GM23248 (cell line): ENCODE results near the gene CD22. TPM values are rescaled to one million over a fixed set of nuclear protein-coding genes. Genes with fewer than 3 reads are reported as not detected.

Experiments used
- DNase-seq: peaks from one replicate; pipeline ENCODE4 v3.0.0-alpha.2; 2015
- H2AFZ ChIP-seq: fragments of 200-600 bp; sonication (generic); 2 replicates; pipeline ENCODE4 v1.6.1; 2016; ENCODE audit warnings: antibody characterized with exemption
- H3F3A ChIP-seq: fragments of 200-600 bp; sonication (generic); 2 replicates; pipeline ENCODE4 v1.6.1; 2016; ENCODE audit warnings: mild to moderate bottlenecking, antibody characterized with exemption, mixed run types; ENCODE audit not compliant: insufficient read depth
- H3K27ac ChIP-seq: fragments of 200-600 bp; sonication (generic); 2 replicates; pipeline ENCODE4 v1.5.1; 2016; ENCODE audit warnings: mild to moderate bottlenecking
- H3K27me3 ChIP-seq: fragments of 200-600 bp; sonication (generic); replicated peaks from 2 replicates; pipeline ENCODE4 v1.6.1; 2016; ENCODE audit warnings: mild to moderate bottlenecking; ENCODE audit not compliant: insufficient read depth
- H3K36me3 ChIP-seq: fragments of 200-600 bp; sonication (generic); 2 replicates; pipeline ENCODE4 v1.6.1; 2016; ENCODE audit warnings: low read depth, mild to moderate bottlenecking
- H3K4me1 ChIP-seq: fragments of 200-600 bp; sonication (generic); 2 replicates; pipeline ENCODE4 v1.6.1; 2016; ENCODE audit warnings: mild to moderate bottlenecking; ENCODE audit not compliant: insufficient read depth
- H3K4me2 ChIP-seq: fragments of 200-600 bp; sonication (generic); one replicate; pipeline ENCODE4 v1.6.1; 2016; ENCODE audit warnings: mild to moderate bottlenecking; ENCODE audit not compliant: unreplicated experiment
- H3K4me3 ChIP-seq: fragments of 200-600 bp; sonication (generic); 2 replicates; pipeline ENCODE4 v1.5.1; 2016; ENCODE audit warnings: mild to moderate bottlenecking
- H3K79me2 ChIP-seq: fragments of 200-600 bp; sonication (generic); 2 replicates; pipeline ENCODE4 v1.6.1; 2016; ENCODE audit warnings: mild to moderate bottlenecking; ENCODE audit not compliant: insufficient read depth
- H3K9ac ChIP-seq: fragments of 200-600 bp; sonication (generic); 2 replicates; pipeline ENCODE4 v1.6.1; 2016; ENCODE audit warnings: mild to moderate bottlenecking
- H3K9me2 ChIP-seq: fragments of 200-600 bp; sonication (generic); 2 replicates; pipeline ENCODE4 v1.6.1; 2016; ENCODE audit warnings: mixed run types, mild to moderate bottlenecking, moderate library complexity; ENCODE audit not compliant: insufficient read depth
- H3K9me3 ChIP-seq: fragments of 200-600 bp; sonication (generic); one replicate; pipeline ENCODE4 v1.6.1; 2017; ENCODE audit warnings: low read depth
- H4K20me1 ChIP-seq: fragments of 200-600 bp; sonication (generic); 2 replicates; pipeline ENCODE4 v1.6.0; 2016; ENCODE audit not compliant: insufficient read depth
- EZH2 ChIP-seq: fragments of 200-600 bp; sonication (generic); IDR thresholded peaks from 2 replicates; pipeline ENCODE4 v1.6.1; 2018; ENCODE audit warnings: antibody characterized with exemption, mild to moderate bottlenecking; ENCODE audit not compliant: insufficient read depth, poor library complexity, severe bottlenecking
- EZH2phosphoT487 ChIP-seq: fragments of 200-600 bp; sonication (generic); IDR thresholded peaks from 2 replicates; pipeline ENCODE4 v1.6.1; 2018; ENCODE audit warnings: antibody characterized with exemption, moderate library complexity, mild to moderate bottlenecking, low read depth; ENCODE audit not compliant: insufficient read depth
- WGBS, 2 experiments: methylation state at CpG; one replicate each; pipeline ENCODE4 v1.1.6; 2015 to 2017; ENCODE audit warnings: low lambda C conversion rate in 2 of 2, low coverage in 1 of 2; ENCODE audit errors: missing lambda C conversion rate in 2 of 2; 5-methylcytosine and 5-hydroxymethylcytosine counted together
- in situ Hi-C: fragments of 300-500 bp; cut with MboI; formaldehyde crosslinking; loops from 2 replicates; pipeline ENCODE4 v1.15.0; 2020
- polyA plus RNA-seq: library from polyadenylated mRNA; unstranded; fragments of >200 nt; fragmentation: Nextera tagmentation; extraction: Ambion mirVana; gene quantifications from 2 replicates; pipeline ENCODE4 v1.2.1, GENCODE V29; 2016
- total RNA-seq: library from RNA; depleted of rRNA; stranded (reverse); fragments of >200 nt; shearing (Covaris generic); gene quantifications from 2 replicates; pipeline ENCODE4 v1.2.3, GENCODE V29; 2014

CD22 gene
- total and polyA plus RNA-seq, 2 experiments from 2014 or later = 0.28 TPM; not detected in 1

GRCh38 chr19:35327642-35328041 lies 1.3 kb upstream of the CD22 start:
- no peak overlapping the region for H3K4me2 ChIP-seq
- H3K36me3 ChIP-seq = no peaks in the 10 kb centered on the region
- no peak for DNase-seq
- no peaks in the 10 kb centered on the region for H3K9me2 ChIP-seq
- H3K27ac ChIP-seq = no peak overlapping the region
- H3K79me2 ChIP-seq = no peaks in the 10 kb centered on the region
- peaks cover 30% of the 10 kb centered on the region for H3K27me3 ChIP-seq
- H3K4me1 ChIP-seq = no peaks in the 10 kb centered on the region
- in situ Hi-C loops = no loop called here
- 83% methylated on average over 4 of the region's 4 CpGs for WGBS, 2 experiments
- no peak overlapping the region for H3K9ac ChIP-seq
- no peak overlapping the region for H3K4me3 ChIP-seq
- H3F3A ChIP-seq = no peaks in the 10 kb centered on the region
- TF ChIP-seq EZH2phosphoT487 (no peak), EZH2 (no peak)
- no peak overlapping the region for H2AFZ ChIP-seq
- no peaks in the 10 kb centered on the region for H3K9me3 ChIP-seq
- no peaks in the 10 kb centered on the region for H4K20me1 ChIP-seq

GRCh38 chr19:35329323-35329722 lies 336 bp downstream of the CD22 start:
- H3F3A ChIP-seq = no peaks in the 10 kb centered on the region
- H4K20me1 ChIP-seq = no peaks in the 10 kb centered on the region
- in situ Hi-C loops = no loop called here
- no peaks in the 10 kb centered on the region for H3K9me2 ChIP-seq
- no peaks in the 10 kb centered on the region for H3K4me1 ChIP-seq
- no peak overlapping the region for H2AFZ ChIP-seq
- 36 to 38% methylated on average over 4 of the region's 4 CpGs for WGBS, 2 experiments
- no peak overlapping the region for H3K4me2 ChIP-seq
- no peak overlapping the region for H3K4me3 ChIP-seq
- H3K27me3 ChIP-seq = peaks cover 30% of the 10 kb centered on the region
- H3K36me3 ChIP-seq = no peaks in the 10 kb centered on the region
- no peak overlapping the region for H3K9ac ChIP-seq
- DNase-seq = no peak
- TF ChIP-seq EZH2phosphoT487 (no peak), EZH2 (no peak)
- H3K27ac ChIP-seq = no peak overlapping the region
- no peaks in the 10 kb centered on the region for H3K9me3 ChIP-seq
- H3K79me2 ChIP-seq = no peaks in the 10 kb centered on the region

- Histone ChIP-seq H3K4me1 (no peaks in the 10 kb centered on the region), H3K9me2 (no peaks in the 10 kb centered on the region), H2AFZ (no peak overlapping the region), H3K36me3 (no peaks in the 10 kb centered on the region), H4K20me1 (no peaks in the 10 kb centered on the region), H3F3A (no peaks in the 10 kb centered on the region), H3K79me2 (no peaks in the 10 kb centered on the region), H3K9ac (no peak overlapping the region), H3K4me2 (no peak overlapping the region), H3K27me3 (peaks cover 30% of the 10 kb centered on the region), H3K9me3 (no peaks in the 10 kb centered on the region), H3K4me3 (no peak overlapping the region), H3K27ac (no peak overlapping the region)
- 46 to 50% methylated on average over 7 of the region's 7 CpGs for WGBS, 2 experiments
- in situ Hi-C loops = no loop called here
- no peak for TF ChIP-seq EZH2phosphoT487
- DNase-seq = no peak
Measured at GRCh38 chr19:35330475-35330874, 1.5 kb downstream of the CD22 start.

- no peak for TF ChIP-seq EZH2phosphoT487
- TF ChIP-seq EZH2 = no peak
- Histone ChIP-seq H3K4me1 (no peaks in the 10 kb centered on the region), H4K20me1 (no peaks in the 10 kb centered on the region), H3K36me3 (no peaks in the 10 kb centered on the region), H3K9me3 (no peaks in the 10 kb centered on the region), H3K9me2 (no peaks in the 10 kb centered on the region), H3K9ac (no peak overlapping the region), H3K4me2 (no peak overlapping the region), H3F3A (no peaks in the 10 kb centered on the region), H3K4me3 (no peak overlapping the region), H3K79me2 (no peaks in the 10 kb centered on the region), H3K27ac (no peak overlapping the region), H2AFZ (no peak overlapping the region), H3K27me3 (peaks cover 21% of the 10 kb centered on the region)
- in situ Hi-C loops = no loop called here
- WGBS, 2 experiments = 15 to 18% methylated on average over 14 of the region's 14 CpGs
- DNase-seq = no peak
Measured at GRCh38 chr19:35331551-35332214, 2.7 kb downstream of the CD22 start.

- Histone ChIP-seq H3K9me3 (no peaks in the 10 kb centered on the region), H3K79me2 (no peaks in the 10 kb centered on the region), H3K36me3 (no peaks in the 10 kb centered on the region), H3K4me3 (no peak overlapping the region), H3F3A (no peaks in the 10 kb centered on the region), H3K4me2 (no peak overlapping the region), H3K27ac (no peak overlapping the region), H3K27me3 (peaks cover 12% of the 10 kb centered on the region), H3K4me1 (no peaks in the 10 kb centered on the region), H3K9me2 (no peaks in the 10 kb centered on the region), H3K9ac (no peak overlapping the region), H2AFZ (no peak overlapping the region), H4K20me1 (no peaks in the 10 kb centered on the region)
- WGBS, 2 experiments = 55 to 58% methylated on average over 12 of the region's 12 CpGs
- TF ChIP-seq EZH2phosphoT487 (no peak), EZH2 (no peak)
- in situ Hi-C loops = no loop called here
- DNase-seq = no peak
Measured at GRCh38 chr19:35332817-35333216, 3.8 kb downstream of the CD22 start.
